ENCODE data around the gene MYO10. TPM values are rescaled to one million over a fixed set of nuclear protein-coding genes. Genes with fewer than 3 reads are reported as not detected.
A peak's percentile ranks its signal among the peaks of the same experiment; 100 is the strongest.

Gene MYO10
- total RNA-seq, 6 donors from 2014 or later, result 31.9 to 135 (median 57.7) TPM

- no peak for TF ChIP-seq POLR2A (IDR thresholded peaks at IDR 0.05)
- TF ChIP-seq CTCF (IDR thresholded peaks at IDR 0.05), result no peak
- TF ChIP-seq POLR2AphosphoS5 (IDR thresholded peaks at IDR 0.05), result no peak
- no peak for TF ChIP-seq EP300 (IDR thresholded peaks at IDR 0.05)
- 82 to 86% methylated on average over 3 of the region's 3 CpGs for WGBS, 2 donors
- Histone ChIP-seq H3K36me3 (peaks cover 0 to 75% (median 39%) of the 10 kb centered on the region in 4 donors), H3K9me3 (no peaks in the 10 kb centered on the region), H3K27ac (no peak overlapping the region), H3K4me1 (no peaks in the 10 kb centered on the region), H3K4me3 (no peak overlapping the region), H3K27me3 (no peaks in the 10 kb centered on the region)
- DNase-seq (no peak), ATAC-seq (ENCODE audit: low FRiP score in 2 of 2) (no peak)
Measured at GRCh38 chr5:16691731-16692130, 244.4 kb downstream of the MYO10 start.

- Histone ChIP-seq H3K27ac (no peak overlapping the region), H3K27me3 (no peaks in the 10 kb centered on the region), H3K4me1 (no peaks in the 10 kb centered on the region), H3K9me3 (no peaks in the 10 kb centered on the region), H3K36me3 (peaks cover 0 to 88% (median 39%) of the 10 kb centered on the region in 4 donors), H3K4me3 (no peak overlapping the region)
- DNase-seq (no peak), ATAC-seq (ENCODE audit: low FRiP score in 2 of 2) (peak; percentile 56 to 80)
- TF ChIP-seq EP300 (IDR thresholded peaks at IDR 0.05), result no peak
- TF ChIP-seq POLR2A (IDR thresholded peaks at IDR 0.05), result no peak
- no peak for TF ChIP-seq POLR2AphosphoS5 (IDR thresholded peaks at IDR 0.05)
- TF ChIP-seq CTCF (IDR thresholded peaks at IDR 0.05), result peak in 5 of 6 experiments; percentile 19 to 52 (median 47)
- WGBS, 2 donors, result 65 to 67% methylated on average over 7 of the region's 7 CpGs
Measured at GRCh38 chr5:16690243-16690852, 245.7 kb downstream of the MYO10 start.

- H3K4me3 ChIP-seq, result no peak overlapping the region
- WGBS, 2 donors, result 78 to 83% methylated on average over 2 of the region's 2 CpGs
- H3K27ac ChIP-seq, result no peak overlapping the region
- DNase-seq (no peak), ATAC-seq (ENCODE audit: low FRiP score in 2 of 2) (no peak)
- H3K27me3 ChIP-seq, result no peaks in the 10 kb centered on the region
- no peaks in the 10 kb centered on the region for H3K9me3 ChIP-seq
- H3K4me1 ChIP-seq, result no peaks in the 10 kb centered on the region
- TF ChIP-seq POLR2AphosphoS5 (IDR thresholded peaks at IDR 0.05) (no peak), EP300 (IDR thresholded peaks at IDR 0.05) (no peak), CTCF (IDR thresholded peaks at IDR 0.05) (no peak), POLR2A (IDR thresholded peaks at IDR 0.05) (no peak)
- peaks cover 0 to 91% (median 38%) of the 10 kb centered on the region in 4 donors for H3K36me3 ChIP-seq
Measured at GRCh38 chr5:16687898-16688297, 248.2 kb downstream of the MYO10 start.

GRCh38 chr5:16685069-16685468 lies 251.0 kb downstream of the MYO10 start:
- 81 to 85% methylated on average over 4 of the region's 4 CpGs for WGBS, 2 donors
- H3K4me3 ChIP-seq, result no peak overlapping the region
- DNase-seq (no peak), ATAC-seq (ENCODE audit: low FRiP score in 2 of 2) (no peak)
- H3K36me3 ChIP-seq, result peaks cover 8 to 98% (median 62%) of the 10 kb centered on the region in 4 donors
- no peaks in the 10 kb centered on the region for H3K4me1 ChIP-seq
- H3K9me3 ChIP-seq, result no peaks in the 10 kb centered on the region
- H3K27me3 ChIP-seq, result no peaks in the 10 kb centered on the region
- TF ChIP-seq EP300 (IDR thresholded peaks at IDR 0.05), result no peak
- no peak for TF ChIP-seq POLR2AphosphoS5 (IDR thresholded peaks at IDR 0.05)
- no peak for TF ChIP-seq CTCF (IDR thresholded peaks at IDR 0.05)
- no peak for TF ChIP-seq POLR2A (IDR thresholded peaks at IDR 0.05)
- H3K27ac ChIP-seq, result no peak overlapping the region

- H3K9me3 ChIP-seq, result no peaks in the 10 kb centered on the region
- WGBS, 2 donors, result 66 to 75% methylated on average over 10 to 13 of the region's 13 CpGs
- no peaks in the 10 kb centered on the region for H3K4me1 ChIP-seq
- no peak for ATAC-seq (ENCODE audit: low FRiP score in 2 of 2)
- H3K4me3 ChIP-seq, result no peak overlapping the region
- no peak overlapping the region for H3K27ac ChIP-seq
- H3K27me3 ChIP-seq, result no peaks in the 10 kb centered on the region
- H3K36me3 ChIP-seq, result peaks cover 16 to 93% (median 63%) of the 10 kb centered on the region in 4 donors
- TF ChIP-seq CTCF (IDR thresholded peaks at IDR 0.05), result no peak
- TF ChIP-seq POLR2AphosphoS5 (IDR thresholded peaks at IDR 0.05), result no peak
- TF ChIP-seq POLR2A (IDR thresholded peaks at IDR 0.05), result no peak
- no peak for TF ChIP-seq EP300 (IDR thresholded peaks at IDR 0.05)
- peak in 1 of 2 donors; percentile 63 for DNase-seq
Measured at GRCh38 chr5:16681876-16682275, 254.2 kb downstream of the MYO10 start.

All from upper lobe of left lung (tissue), 6 donors.